ENCODE results near the gene ZP3.
A peak's percentile ranks its signal among the peaks of the same experiment; 100 is the strongest.
"Not testable (repeated sequence)": the region's sequence is repeated elsewhere in the genome, so short reads cannot be mapped to it uniquely, and the experiment has no call there.

The ZP3 gene

DNA sequence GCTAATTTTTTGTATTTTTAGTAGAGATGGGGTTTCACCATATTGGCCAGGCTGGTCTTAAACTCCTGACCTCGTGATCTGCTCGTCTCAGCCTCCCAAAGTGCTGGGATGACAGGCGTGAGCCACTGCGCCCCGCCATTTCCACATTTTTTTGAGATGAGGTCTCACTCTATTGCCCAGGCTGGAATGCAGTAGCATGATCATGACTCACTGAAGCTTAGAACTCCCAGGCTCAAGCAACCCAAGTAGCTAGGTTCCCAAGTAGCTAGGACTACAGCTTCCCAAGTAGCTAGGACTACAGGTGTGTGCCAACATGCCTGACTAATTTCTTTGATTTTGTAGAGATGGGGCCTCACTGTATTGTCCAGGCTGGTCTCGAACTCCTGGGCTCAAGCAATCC is 3.7 kb upstream of the ZP3 start:
- H3K4me1 ChIP-seq; H3K9me3 ChIP-seq; H3K4me3 ChIP-seq; DNase-seq (ENCODE audit: low spot score in 2 of 2); H3K27me3 ChIP-seq (ENCODE audit: low read depth); in situ Hi-C loops (cut with MboI; ENCODE audit: low sequenced_read_pairs); H3K36me3 ChIP-seq (replicated peaks): not testable (repeated sequence)

DNA sequence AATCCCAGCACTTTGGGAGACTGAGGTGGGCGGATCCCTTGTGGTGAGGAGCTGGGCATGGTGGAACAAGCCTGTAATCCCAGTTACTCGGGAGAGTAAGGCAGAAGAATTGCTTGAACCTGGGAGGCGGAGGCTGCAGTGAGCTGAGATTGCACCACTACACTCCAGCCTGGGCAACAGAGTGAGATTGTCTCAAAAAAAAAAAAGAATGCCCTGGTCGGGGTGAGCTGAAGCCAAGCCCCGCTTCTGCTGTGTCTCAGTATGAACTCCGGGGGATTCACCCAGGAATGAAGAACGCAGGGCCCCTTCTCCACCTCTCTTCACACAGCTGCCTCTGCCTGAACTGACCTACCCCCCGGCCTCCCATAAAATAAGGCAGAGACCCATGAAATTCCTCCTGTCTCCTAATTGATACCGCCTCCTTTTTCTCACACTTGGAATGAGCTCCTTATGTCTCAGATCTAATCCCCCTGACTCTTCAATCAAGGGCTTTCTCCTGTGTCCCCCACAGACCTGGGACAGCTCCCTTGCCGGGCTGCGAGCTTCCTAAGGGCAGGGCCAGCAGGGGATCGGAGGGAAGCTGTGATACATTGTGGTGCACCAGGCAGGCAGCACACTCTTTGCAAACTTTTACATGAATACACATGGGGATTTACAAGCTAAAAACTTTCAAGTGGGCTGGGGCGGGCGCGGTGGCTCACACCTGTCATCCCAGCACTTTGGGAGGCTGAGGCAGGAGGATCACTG is 911 bp upstream of the ZP3 start:
- Histone ChIP-seq H3K4me3 (no peak overlapping the region), H3K4me1 (no peaks in the 10 kb centered on the region), H3K36me3 (replicated peaks) (no peaks in the 10 kb centered on the region), H3K9me3 (no peaks in the 10 kb centered on the region), H3K27me3 (ENCODE audit: low read depth) (peaks cover 6% of the 10 kb centered on the region)
- DNase-seq (ENCODE audit: low spot score in 2 of 2) = peak in 1 of 2 experiments; percentile 30
- in situ Hi-C loops (cut with MboI; ENCODE audit: low sequenced_read_pairs) = no loop called here

DNA sequence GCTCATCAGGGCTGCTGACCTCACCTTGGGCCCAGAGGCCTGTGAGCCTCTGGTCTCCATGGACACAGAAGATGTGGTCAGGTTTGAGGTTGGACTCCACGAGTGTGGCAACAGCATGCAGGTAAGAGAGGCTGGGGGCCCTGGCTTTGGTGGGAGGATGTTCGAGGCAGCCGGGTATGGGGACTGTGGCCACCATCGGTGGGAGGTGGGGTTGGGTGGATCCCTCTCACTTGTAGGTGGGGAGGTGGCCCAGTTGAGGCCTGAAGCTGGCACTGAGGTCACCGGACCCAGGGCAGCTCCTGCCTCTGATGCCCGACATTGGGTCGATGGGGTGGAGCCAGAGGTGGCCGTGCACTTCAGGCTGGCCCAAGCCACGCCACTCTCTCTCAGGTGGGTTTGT is 406 bp downstream of the ZP3 start:
- H3K36me3 ChIP-seq (replicated peaks) = no peaks in the 10 kb centered on the region
- H3K4me1 ChIP-seq = no peaks in the 10 kb centered on the region
- no peaks in the 10 kb centered on the region for H3K9me3 ChIP-seq
- H3K27me3 ChIP-seq (ENCODE audit: low read depth) = peaks cover 3% of the 10 kb centered on the region; the same call in 1 of the 2 replicates
- in situ Hi-C loops (cut with MboI; ENCODE audit: low sequenced_read_pairs) = no loop called here
- no peak overlapping the region for H3K4me3 ChIP-seq
- no peak for DNase-seq (ENCODE audit: low spot score in 2 of 2)

DNA sequence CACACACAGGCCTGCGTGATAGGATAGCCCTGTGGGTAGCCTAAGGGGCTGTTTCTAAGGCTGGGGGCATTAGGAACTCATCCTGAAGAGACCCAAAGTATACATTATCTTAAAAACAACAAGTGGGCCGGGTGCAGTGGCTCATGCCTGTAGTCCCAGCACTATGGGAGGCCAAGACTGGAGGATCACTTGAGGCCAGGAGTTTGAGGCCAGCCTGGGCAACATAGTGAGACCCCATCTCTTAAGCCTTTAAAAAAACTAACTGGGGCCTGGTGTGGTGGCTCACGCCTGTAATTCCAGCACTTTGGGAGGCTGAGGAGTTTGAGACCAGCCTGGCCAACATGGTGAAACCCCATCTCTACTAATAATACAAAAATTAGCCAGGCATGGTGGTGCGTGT is 808 bp downstream of the ZP3 start:
- H3K4me1 ChIP-seq; H3K36me3 ChIP-seq (replicated peaks); H3K9me3 ChIP-seq; DNase-seq (ENCODE audit: low spot score in 2 of 2); H3K27me3 ChIP-seq (ENCODE audit: low read depth); in situ Hi-C loops (cut with MboI; ENCODE audit: low sequenced_read_pairs); H3K4me3 ChIP-seq: not testable (repeated sequence)

DNA sequence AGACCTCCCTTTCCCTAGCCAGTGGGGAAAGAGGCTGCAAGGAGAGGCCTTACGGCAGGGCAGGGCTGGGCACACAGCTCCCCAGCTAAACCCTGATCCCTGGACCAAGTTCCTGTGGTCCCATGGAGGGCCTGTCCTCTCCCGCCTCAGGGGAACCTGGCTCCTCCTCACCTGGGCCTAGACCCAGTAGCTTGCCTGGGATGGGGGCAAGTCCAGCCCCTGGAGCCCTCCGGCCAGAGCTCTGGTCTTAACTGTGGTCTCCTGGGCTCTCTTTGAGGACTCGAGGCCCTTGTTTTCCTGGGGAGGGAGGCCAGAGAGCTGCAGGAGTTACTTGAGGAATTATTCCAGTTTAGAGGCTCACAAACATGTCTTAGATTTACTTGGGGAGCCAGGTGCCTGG is 1.5 kb downstream of the ZP3 start:
- H3K4me3 ChIP-seq = no peak overlapping the region
- in situ Hi-C loops (cut with MboI; ENCODE audit: low sequenced_read_pairs) = no loop called here
- no peak for DNase-seq (ENCODE audit: low spot score in 2 of 2)

DNA sequence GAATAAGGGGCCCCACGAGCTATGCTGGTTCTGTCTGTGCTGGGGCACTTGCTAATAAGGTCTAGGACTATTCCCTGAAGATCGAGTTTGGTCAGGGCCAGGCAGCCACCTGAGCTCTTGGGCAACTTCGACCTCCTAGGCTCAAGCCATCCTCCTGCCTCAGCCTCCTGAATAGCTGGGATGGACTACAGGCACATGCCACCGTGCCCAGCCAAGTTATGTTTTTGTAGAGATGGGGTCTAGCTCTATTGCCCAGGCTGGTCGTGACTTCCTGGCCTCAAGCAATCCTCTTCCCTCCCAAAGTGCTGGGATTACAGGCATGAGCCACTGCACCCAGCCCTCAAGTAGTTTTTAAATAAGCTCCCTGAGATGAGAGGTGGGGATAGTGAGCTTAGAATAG is 2.9 kb downstream of the ZP3 start:
- H3K27me3 ChIP-seq (ENCODE audit: low read depth) = peaks cover 3% of the 10 kb centered on the region; the same call in 1 of the 2 replicates
- H3K4me1 ChIP-seq = no peaks in the 10 kb centered on the region
- no peak overlapping the region for H3K4me3 ChIP-seq
- in situ Hi-C loops (cut with MboI; ENCODE audit: low sequenced_read_pairs) = no loop called here
- DNase-seq (ENCODE audit: low spot score in 2 of 2) = no peak
- H3K36me3 ChIP-seq (replicated peaks) = no peaks in the 10 kb centered on the region
- no peaks in the 10 kb centered on the region for H3K9me3 ChIP-seq

More for the DNA sequence above, 1.5 kb downstream of the ZP3 start:
- Histone ChIP-seq H3K9me3 (no peaks in the 10 kb centered on the region), H3K27me3 (ENCODE audit: low read depth) (peaks cover 3% of the 10 kb centered on the region; the same call in 1 of the 2 replicates), H3K36me3 (replicated peaks) (no peaks in the 10 kb centered on the region), H3K4me1 (no peaks in the 10 kb centered on the region)

DNA sequence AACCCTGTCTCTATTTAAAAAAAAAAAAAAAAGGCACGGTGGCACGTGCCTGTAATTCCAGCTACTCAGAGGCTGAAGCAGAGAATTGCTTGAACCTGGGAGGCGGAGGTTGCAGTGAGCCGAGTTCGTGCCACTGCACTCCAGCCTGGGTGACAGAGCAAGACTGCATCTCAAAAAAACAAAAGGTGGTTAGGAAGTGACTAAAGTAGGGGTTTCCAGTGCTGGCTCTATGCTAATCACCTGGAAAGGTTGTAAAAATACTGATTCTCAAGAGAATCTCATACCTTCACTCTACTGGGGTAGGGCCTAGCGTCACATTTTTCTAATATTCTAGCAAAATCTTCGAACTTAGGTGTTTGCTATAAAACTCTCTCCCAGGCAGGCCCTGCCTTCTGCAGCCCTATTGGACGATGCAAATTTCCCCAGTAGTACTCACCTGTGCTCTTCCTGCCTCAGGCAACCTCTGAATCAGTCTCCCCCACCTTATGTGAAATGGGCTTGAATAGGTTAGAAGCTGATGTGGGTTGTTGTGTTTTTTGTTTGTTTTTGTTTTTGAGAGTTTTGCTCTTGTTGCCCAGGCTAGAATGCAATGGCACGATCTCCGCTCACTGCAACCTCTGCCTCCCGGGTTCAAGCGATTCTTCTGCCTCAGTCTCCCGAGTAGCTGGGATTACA is 3.5 kb downstream of the ZP3 start:
- Histone ChIP-seq H3K4me1 (no peaks in the 10 kb centered on the region), H3K27me3 (ENCODE audit: low read depth) (peaks cover under 1% of the 10 kb centered on the region; the same call in 1 of the 2 replicates), H3K4me3 (no peak overlapping the region), H3K36me3 (replicated peaks) (no peaks in the 10 kb centered on the region), H3K9me3 (no peaks in the 10 kb centered on the region)
- no peak for DNase-seq (ENCODE audit: low spot score in 2 of 2)
- in situ Hi-C loops (cut with MboI; ENCODE audit: low sequenced_read_pairs) = no loop called here

DNA sequence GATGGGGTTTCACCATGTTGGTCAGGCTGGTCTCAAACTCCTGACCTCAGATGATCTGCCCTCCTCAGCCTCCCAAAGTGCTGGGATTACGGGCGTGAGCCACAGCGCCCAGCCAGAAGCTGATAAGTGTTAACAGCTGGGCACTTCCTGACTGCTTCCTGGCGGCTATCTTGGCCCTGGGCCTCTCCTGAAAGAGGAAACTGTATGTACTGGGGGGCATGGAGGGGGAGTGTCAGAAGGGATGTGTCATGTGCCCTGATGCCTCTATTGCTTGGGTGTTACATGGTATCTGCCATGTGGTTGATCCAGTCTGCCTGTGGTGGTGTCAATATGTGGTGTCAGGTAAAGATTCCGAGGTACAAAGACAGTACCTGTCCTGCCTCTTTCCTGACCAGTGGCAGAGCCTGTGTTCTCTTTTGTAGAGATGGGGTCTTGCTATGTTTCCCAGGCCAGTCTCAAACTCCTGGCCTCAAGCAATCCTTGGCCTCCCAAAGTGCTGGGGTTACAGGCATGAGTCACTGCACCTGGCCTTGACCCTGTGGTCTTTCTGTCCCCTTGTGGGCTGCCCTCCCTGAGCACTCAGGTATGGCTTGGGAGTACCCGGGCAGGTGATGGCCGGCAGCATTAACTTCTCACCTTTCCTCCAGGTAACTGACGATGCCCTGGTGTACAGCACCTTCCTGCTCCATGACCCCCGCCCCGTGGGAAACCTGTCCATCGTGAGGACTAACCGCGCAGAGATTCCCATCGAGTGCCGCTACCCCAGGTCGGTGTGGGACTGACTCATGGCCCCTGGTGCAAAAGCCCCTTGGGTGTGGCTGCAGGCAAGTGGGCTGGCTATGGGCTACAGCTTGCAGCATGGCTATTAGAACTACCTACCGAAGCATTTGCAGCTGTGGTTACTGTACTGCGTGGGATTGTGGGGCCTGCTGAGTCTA is 4.4 kb downstream of the ZP3 start:
- Histone ChIP-seq H3K9me3 (no peaks in the 10 kb centered on the region), H3K27me3 (ENCODE audit: low read depth) (no peaks in the 10 kb centered on the region), H3K4me1 (no peaks in the 10 kb centered on the region), H3K4me3 (no peak overlapping the region), H3K36me3 (replicated peaks) (no peaks in the 10 kb centered on the region)
- DNase-seq (ENCODE audit: low spot score in 2 of 2) = no peak
- in situ Hi-C loops (cut with MboI; ENCODE audit: low sequenced_read_pairs) = no loop called here

DNA sequence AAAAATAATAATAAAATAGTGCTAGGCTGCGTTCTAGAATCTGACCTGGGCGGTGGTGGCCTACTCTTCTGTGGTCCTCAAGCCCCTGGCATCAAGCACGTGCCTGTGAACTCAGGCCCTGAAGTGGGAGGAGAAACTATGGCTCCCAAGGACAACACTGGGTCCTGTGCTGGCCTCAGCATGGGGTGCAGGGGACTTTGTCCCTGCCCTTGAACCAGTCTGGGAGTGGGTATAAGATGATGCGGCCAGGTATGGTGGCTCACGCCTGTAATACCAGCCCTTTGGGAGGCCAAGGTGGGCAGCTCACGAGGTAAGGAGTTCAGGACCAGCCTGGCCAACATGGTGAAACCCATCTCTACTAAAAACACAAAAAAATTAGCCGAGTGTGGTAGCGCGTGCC is 5.5 kb downstream of the ZP3 start:
- in situ Hi-C loops (cut with MboI; ENCODE audit: low sequenced_read_pairs) = no loop called here
- DNase-seq (ENCODE audit: low spot score in 2 of 2) = no peak
- H3K4me1 ChIP-seq = no peaks in the 10 kb centered on the region
- H3K27me3 ChIP-seq (ENCODE audit: low read depth) = no peaks in the 10 kb centered on the region
- H3K36me3 ChIP-seq (replicated peaks) = no peaks in the 10 kb centered on the region
- H3K4me3 ChIP-seq = no peak overlapping the region
- no peaks in the 10 kb centered on the region for H3K9me3 ChIP-seq

DNA sequence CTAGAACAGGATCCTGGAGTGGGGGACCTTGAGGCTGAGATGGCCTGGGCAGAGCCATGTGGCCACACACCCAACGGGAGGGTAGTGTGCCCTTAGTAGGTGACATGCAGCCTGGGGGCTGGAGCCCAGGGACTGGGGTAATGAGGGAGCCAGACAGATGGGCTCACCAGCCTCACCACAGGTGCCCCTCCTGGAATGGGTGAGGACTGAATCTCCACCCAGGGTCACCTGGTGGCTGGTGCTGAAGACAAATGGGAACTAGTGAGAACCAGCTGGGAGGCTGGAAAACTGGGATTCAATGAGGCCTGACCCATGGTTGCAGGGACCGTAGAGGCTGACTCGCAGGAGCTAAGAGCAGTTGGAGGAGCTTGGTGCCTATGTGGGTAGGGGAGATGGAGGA is 6.1 kb downstream of the ZP3 start:
- DNase-seq (ENCODE audit: low spot score in 2 of 2) = no peak
- Histone ChIP-seq H3K27me3 (ENCODE audit: low read depth) (no peaks in the 10 kb centered on the region), H3K9me3 (no peaks in the 10 kb centered on the region), H3K4me3 (no peak overlapping the region), H3K36me3 (replicated peaks) (no peaks in the 10 kb centered on the region), H3K4me1 (no peaks in the 10 kb centered on the region)
- in situ Hi-C loops (cut with MboI; ENCODE audit: low sequenced_read_pairs) = no loop called here

DNA sequence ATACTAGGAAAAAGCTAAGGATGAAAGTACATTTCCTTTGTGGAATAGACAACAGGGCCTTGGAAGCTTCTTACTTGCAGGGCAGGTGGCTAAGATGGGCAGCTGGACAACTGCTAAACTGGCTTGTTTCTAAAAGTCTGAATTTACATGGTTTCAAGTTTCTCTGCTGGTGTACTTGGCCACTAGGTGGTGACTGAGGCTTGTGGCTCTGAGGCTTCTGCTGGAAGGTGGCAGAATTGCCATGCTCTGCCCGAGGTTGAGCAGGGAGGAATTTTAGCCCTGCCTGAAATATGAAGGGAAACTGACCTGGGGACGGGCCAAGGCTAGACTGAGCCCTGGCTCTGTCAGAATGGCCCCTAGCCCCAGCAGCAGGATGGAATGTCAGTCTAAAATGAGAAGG is 13.1 kb downstream of the ZP3 start:
- in situ Hi-C loops (cut with MboI; ENCODE audit: low sequenced_read_pairs); H3K4me3 ChIP-seq; H3K9me3 ChIP-seq; H3K36me3 ChIP-seq (replicated peaks); H3K27me3 ChIP-seq (ENCODE audit: low read depth); H3K4me1 ChIP-seq: not testable (repeated sequence)
- peak in 1 of 2 experiments; percentile 72 for DNase-seq (ENCODE audit: low spot score in 2 of 2)

DNA sequence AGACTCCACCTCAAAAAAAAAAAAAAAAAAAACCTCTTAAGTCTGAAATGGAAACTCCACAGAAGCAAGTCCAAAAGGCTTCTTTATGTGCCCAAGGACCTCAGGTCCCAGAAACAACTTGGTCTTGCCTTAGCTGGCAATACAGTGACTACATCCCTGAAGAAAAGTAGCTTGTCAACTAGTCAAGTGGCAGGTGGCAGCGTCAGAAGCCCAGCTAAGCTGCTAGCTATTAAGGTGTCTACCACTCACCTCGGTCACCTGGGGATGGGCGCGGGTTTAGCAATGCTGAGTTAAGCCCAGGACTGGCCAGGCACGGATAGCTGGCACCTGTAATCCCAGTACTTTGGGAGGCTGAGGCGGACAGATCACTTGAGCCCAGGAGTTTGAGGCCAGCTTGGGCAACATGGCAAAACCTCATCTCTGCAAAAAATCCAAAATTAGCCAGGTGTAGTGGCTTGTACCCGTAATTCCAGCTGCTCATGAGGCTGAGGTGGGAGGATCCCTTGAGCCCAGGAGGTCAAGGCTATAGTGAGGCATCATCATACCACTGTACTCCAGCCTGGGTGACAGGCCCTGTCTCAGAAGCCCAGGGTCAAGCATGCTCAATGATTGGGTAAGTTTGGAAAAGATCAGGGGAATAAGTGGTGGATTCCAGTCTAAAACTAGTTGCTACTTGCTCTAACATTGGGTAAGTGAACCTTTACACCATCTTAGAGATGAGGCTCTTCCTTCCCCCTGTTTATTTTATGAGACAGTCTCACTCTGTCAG is 14.6 kb downstream of the ZP3 start:
- H3K36me3 ChIP-seq (replicated peaks); in situ Hi-C loops (cut with MboI; ENCODE audit: low sequenced_read_pairs); H3K4me1 ChIP-seq; DNase-seq (ENCODE audit: low spot score in 2 of 2); H3K4me3 ChIP-seq; H3K9me3 ChIP-seq; H3K27me3 ChIP-seq (ENCODE audit: low read depth): not testable (repeated sequence)

DNA sequence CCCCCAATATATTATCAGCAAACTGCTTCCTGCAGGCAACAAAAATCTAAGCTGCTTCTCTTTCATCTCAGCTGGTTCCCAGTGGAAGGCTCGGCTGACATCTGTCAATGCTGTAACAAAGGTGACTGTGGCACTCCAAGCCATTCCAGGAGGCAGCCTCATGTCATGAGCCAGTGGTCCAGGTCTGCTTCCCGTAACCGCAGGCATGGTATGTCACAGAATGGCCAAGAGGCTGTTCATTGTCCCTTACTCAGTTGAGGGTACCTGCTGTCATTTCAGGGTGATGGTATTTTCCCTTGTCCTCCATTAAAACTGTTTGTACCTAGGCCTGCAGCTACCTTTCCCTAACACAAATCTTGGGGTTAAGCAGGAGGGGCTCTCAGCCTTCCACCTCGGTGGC is 15.7 kb downstream of the ZP3 start:
- DNase-seq (ENCODE audit: low spot score in 2 of 2); H3K9me3 ChIP-seq; H3K36me3 ChIP-seq (replicated peaks); H3K27me3 ChIP-seq (ENCODE audit: low read depth); H3K4me3 ChIP-seq; H3K4me1 ChIP-seq; in situ Hi-C loops (cut with MboI; ENCODE audit: low sequenced_read_pairs): not testable (repeated sequence)

Data from HAP-1 (cell line).